Esophagus squamous epithelium (tissue), 5 donors: ENCODE measurements around the gene ARL11. TPM values are rescaled to one million over a fixed set of nuclear protein-coding genes. Genes with fewer than 3 reads are reported as not detected.

ENCODE experiments used
- DNase-seq: peaks from one replicate; lab custom pipeline; 2025; lab: John Stamatoyannopoulos, UW
- H3K27ac ChIP-seq, 4 donors: fragments of 200-600 bp; sonication (generic); one replicate each; pipeline ENCODE4 v1.5.1; 2016 to 2019; ENCODE audit warnings: mild to moderate bottlenecking in 1 of 4
- H3K27me3 ChIP-seq, 4 donors: fragments of 200-600 bp; sonication (generic); 1 replicate in 3 of 4; 2 replicates in 1 of 4; pipeline versions ENCODE4 v1.5.1 to v1.6.0; 2017 to 2021; ENCODE audit warnings: antibody characterized with exemption in 1 of 4
- H3K36me3 ChIP-seq, 3 donors: fragments of 200-600 bp; sonication (generic); one replicate each; pipeline ENCODE4 v1.5.1; 2016 to 2019
- H3K4me1 ChIP-seq, 3 donors: fragments of 200-600 bp; sonication (generic); one replicate each; pipeline ENCODE4 v1.5.1; 2017 to 2019
- H3K4me3 ChIP-seq, 4 donors: fragments of 200-600 bp; sonication (generic); 1 replicate in 3 of 4; 2 replicates in 1 of 4; pipeline ENCODE4 v1.5.1; 2016 to 2019; ENCODE audit warnings: mild to moderate bottlenecking in 2 of 4, moderate library complexity in 1 of 4
- H3K9me3 ChIP-seq, 3 donors: fragments of 200-600 bp; sonication (generic); one replicate each; pipeline ENCODE4 v1.5.1; 2016 to 2019
- CTCF ChIP-seq, 6 experiments: fragments of 450-650 bp in 4 of 6; fragments of 200-600 bp in 2 of 6; sonication (generic) in 2 of 6; IDR thresholded peaks; one replicate each; pipeline ENCODE4 v1.5.1; 2016 to 2019; ENCODE audit warnings: antibody characterized with exemption in 6 of 6, mild to moderate bottlenecking in 4 of 6, moderate library complexity in 4 of 6
- POLR2A ChIP-seq, 4 donors: fragments of 450-650 bp; IDR thresholded peaks; one replicate each; pipeline ENCODE4 v1.6.1; 2017; ENCODE audit warnings: antibody characterized with exemption in 4 of 4, mild to moderate bottlenecking in 4 of 4, moderate library complexity in 3 of 4
- WGBS, 2 donors: methylation state at CpG; one replicate each; pipeline ENCODE4 v1.1.5; 2018; 5-methylcytosine and 5-hydroxymethylcytosine counted together
- intact Hi-C: fragments of 100-400 bp; cut with DNase I; formaldehyde crosslinking; loops from one replicate; pipeline ENCODE4 v1.15.0; 2022
- total RNA-seq, 4 donors: library from RNA; depleted of rRNA; stranded (reverse); fragments of >200 nt; gene quantifications; one replicate each; pipeline ENCODE4 v1.1.0, GENCODE V29; 2016
- donor health status: DM: yes; HTN: yes; CAD: no.

ARL11 gene
- total RNA-seq, 4 donors from 2014 or later = 0.22 to 1.9 (median 0.95) TPM

GRCh38 chr13:49669735-49670309 lies 41.5 kb downstream of the ARL11 start:
- WGBS, 2 donors = 44 to 61% methylated on average over 5 of the region's 5 CpGs
- Histone ChIP-seq H3K27ac (no peak overlapping the region), H3K4me3 (no peak overlapping the region), H3K9me3 (no peaks in the 10 kb centered on the region), H3K4me1 (peaks cover 0 to 22% (median 6%) of the 10 kb centered on the region in 3 donors), H3K27me3 (no peaks in the 10 kb centered on the region), H3K36me3 (peaks cover 0 to 36% (median 0%) of the 10 kb centered on the region in 3 donors)
- peak; percentile 16 to 80 (median 62) for TF ChIP-seq CTCF (IDR thresholded peaks at IDR 0.05)
- TF ChIP-seq POLR2A (IDR thresholded peaks at IDR 0.05) = no peak
- intact Hi-C loops = no loop called here
- no peak for DNase-seq

GRCh38 chr13:49670828-49671227 lies 42.5 kb downstream of the ARL11 start:
- intact Hi-C loops = no loop called here
- Histone ChIP-seq H3K36me3 (peaks cover 0 to 39% (median 0%) of the 10 kb centered on the region in 3 donors), H3K4me3 (no peak overlapping the region), H3K9me3 (no peaks in the 10 kb centered on the region), H3K27ac (no peak overlapping the region), H3K27me3 (no peaks in the 10 kb centered on the region), H3K4me1 (peaks cover 0 to 22% (median 6%) of the 10 kb centered on the region in 3 donors)
- no peak for DNase-seq
- WGBS, 2 donors = 85% methylated on average over 4 to 5 of the region's 5 CpGs
- TF ChIP-seq CTCF (IDR thresholded peaks at IDR 0.05) (no peak), POLR2A (IDR thresholded peaks at IDR 0.05) (no peak)

GRCh38 chr13:49676581-49677298 lies 48.4 kb downstream of the ARL11 start:
- Histone ChIP-seq H3K9me3 (no peaks in the 10 kb centered on the region), H3K4me1 (peaks cover 0 to 6% (median 0%) of the 10 kb centered on the region in 3 donors), H3K27me3 (no peaks in the 10 kb centered on the region), H3K4me3 (no peak overlapping the region), H3K36me3 (peaks cover 0 to 41% (median 0%) of the 10 kb centered on the region in 3 donors), H3K27ac (no peak overlapping the region)
- intact Hi-C loops = no loop called here
- no peak for TF ChIP-seq CTCF (IDR thresholded peaks at IDR 0.05)
- no peak for TF ChIP-seq POLR2A (IDR thresholded peaks at IDR 0.05)
- DNase-seq = no peak
- 83 to 97% methylated on average over 6 of the region's 6 CpGs for WGBS, 2 donors

GRCh38 chr13:49678191-49678914 lies 50.0 kb downstream of the ARL11 start:
- H3K36me3 ChIP-seq = peaks cover 0 to 41% (median 0%) of the 10 kb centered on the region in 3 donors
- DNase-seq = no peak
- intact Hi-C loops = no loop called here
- H3K27me3 ChIP-seq = no peaks in the 10 kb centered on the region
- H3K4me1 ChIP-seq = peaks cover 0 to 19% (median 0%) of the 10 kb centered on the region in 3 donors
- 80% methylated on average over 1 of the region's 48 CpGs; no CpG with 5 or more reads in 1 of the 2 donors for WGBS, 2 donors
- H3K4me3 ChIP-seq = no peak overlapping the region
- TF ChIP-seq CTCF (IDR thresholded peaks at IDR 0.05) = no peak
- no peak for TF ChIP-seq POLR2A (IDR thresholded peaks at IDR 0.05)
- H3K27ac ChIP-seq = no peak overlapping the region
- H3K9me3 ChIP-seq = no peaks in the 10 kb centered on the region
